Endothelial cell of umbilical vein (primary cell): ENCODE results near the gene SGCD. TPM values are rescaled to one million over a fixed set of nuclear protein-coding genes. Genes with fewer than 3 reads are reported as not detected.

Experiments
- BruUV-seq: library from RNA; stranded (reverse); fragments of 400-500 nt; replicated peaks from 2 replicates; lab custom pipeline; 2021; lab: Mats Ljungman, UMichigan
- CTCF ChIA-PET: fragments of 300-600, 350-600 bp; sonication (Branson Sonifier 250); formaldehyde crosslinking; loops from one replicate; lab custom pipeline; 2021; ENCODE audit warnings: antibody characterized with exemption, inconsistent platforms; lab: Charles Lee
- POLR2A ChIA-PET: fragments of 300-600, 350-600 bp; sonication (Branson Sonifier 250); formaldehyde crosslinking; loops from one replicate; lab custom pipeline; 2021; ENCODE audit warnings: antibody characterized with exemption, inconsistent platforms; lab: Charles Lee
- DNase-seq: peaks from one replicate; pipeline ENCODE4 v3.0.0-alpha.2; 2011; ENCODE audit warnings: low read depth, low spot score
- FAIRE-seq: peaks from 2 replicates; lab custom pipeline; 2011; peaks lifted over from hg19 to GRCh38; lab: Jason Lieb, UNC
- H2AFZ ChIP-seq: 2 replicates; pipeline ENCODE4 v1.6.0; 2012; ENCODE audit warnings: low read depth, low read length, control low read depth, inconsistent platforms
- H3K27ac ChIP-seq: 2 replicates; pipeline ENCODE4 v1.5.1; 2011; ENCODE audit warnings: low read depth, mild to moderate bottlenecking, control low read depth, low read length, moderate library complexity; ENCODE audit not compliant: insufficient read depth
- H3K27me3 ChIP-seq, 2 experiments: 2 replicates each; pipeline versions ENCODE4 v1.6.0 to v1.6.1; 2011; ENCODE audit warnings: low read length in 2 of 2, mixed read lengths in 1 of 2; ENCODE audit not compliant: control insufficient read depth in 2 of 2, insufficient read depth in 2 of 2
- H3K36me3 ChIP-seq, 2 experiments: 2 replicates in 1 of 2; 3 replicates in 1 of 2; pipeline ENCODE4 v1.5.1; 2011; ENCODE audit warnings: low read length in 2 of 2, mild to moderate bottlenecking in 1 of 2, moderate library complexity in 1 of 2; ENCODE audit not compliant: control insufficient read depth in 2 of 2, insufficient read depth in 2 of 2; ENCODE audit errors: extremely low read depth in 1 of 2
- H3K4me1 ChIP-seq: 3 replicates; pipeline ENCODE4 v1.5.1; 2011; ENCODE audit warnings: mild to moderate bottlenecking, low read length; ENCODE audit not compliant: control insufficient read depth, insufficient read depth; ENCODE audit errors: extremely low read depth
- H3K4me2 ChIP-seq: 2 replicates; pipeline ENCODE4 v1.6.1; 2011; ENCODE audit warnings: low read length, control low read depth, mixed read lengths; ENCODE audit not compliant: insufficient read depth
- H3K4me3 ChIP-seq, 3 experiments: fragments of 200-600 bp in 1 of 3; sonication (generic), shearing (Covaris generic) in 1 of 3; replicated peaks in 1 of 3; 2 replicates each; pipeline ENCODE4 v1.5.1; 2011 to 2016; ENCODE audit warnings: control low read depth in 3 of 3, low read length in 3 of 3, mild to moderate bottlenecking in 2 of 3, inconsistent platforms in 1 of 3, low read depth in 1 of 3, moderate library complexity in 1 of 3; ENCODE audit not compliant: insufficient read depth in 1 of 3
- H3K79me2 ChIP-seq: 2 replicates; pipeline ENCODE4 v1.6.0; 2012; ENCODE audit warnings: low read length, inconsistent platforms; ENCODE audit not compliant: control insufficient read depth, insufficient read depth
- H3K9ac ChIP-seq: replicated peaks from 2 replicates; pipeline ENCODE3; 2011; ENCODE audit warnings: low read length, control low read depth; ENCODE audit not compliant: insufficient read depth; ENCODE audit errors: extremely low read depth
- H3K9me1 ChIP-seq: replicated peaks from 3 replicates; pipeline ENCODE4 v1.6.0; 2011; ENCODE audit warnings: mild to moderate bottlenecking, low read length; ENCODE audit not compliant: control insufficient read depth, insufficient read depth; ENCODE audit errors: extremely low read depth
- H3K9me3 ChIP-seq: replicated peaks from 2 replicates; pipeline ENCODE4 v1.5.1; 2012; ENCODE audit warnings: low read length, inconsistent platforms; ENCODE audit not compliant: control insufficient read depth, insufficient read depth
- H4K20me1 ChIP-seq: replicated peaks from 2 replicates; pipeline ENCODE3; 2011; ENCODE audit warnings: mild to moderate bottlenecking, low read length; ENCODE audit not compliant: control insufficient read depth, insufficient read depth; ENCODE audit errors: extremely low read depth
- CTCF ChIP-seq, 2 donors: IDR thresholded peaks; 1 replicate in 1 of 2; 2 replicates in 1 of 2; pipeline ENCODE4 v1.5.1; 2011; ENCODE audit warnings: low read length in 2 of 2, mild to moderate bottlenecking in 2 of 2, moderate library complexity in 2 of 2, control low read depth in 1 of 2, inconsistent platforms in 1 of 2, low read depth in 1 of 2; ENCODE audit not compliant: insufficient read depth in 1 of 2; ENCODE audit errors: extremely low read depth in 1 of 2
- EZH2 ChIP-seq: IDR thresholded peaks from 2 replicates; pipeline ENCODE4 v1.6.1; 2012; ENCODE audit warnings: borderline replicate concordance, low read depth, mild to moderate bottlenecking, moderate library complexity, low read length, inconsistent platforms; ENCODE audit not compliant: severe bottlenecking
- FOS ChIP-seq: IDR thresholded peaks from 2 replicates; pipeline ENCODE4 v1.6.1; 2011; ENCODE audit warnings: mild to moderate bottlenecking, low read length, moderate library complexity, borderline replicate concordance; ENCODE audit not compliant: insufficient read depth
- GATA2 ChIP-seq: IDR thresholded peaks from 2 replicates; pipeline ENCODE4 v1.7.0; 2011; ENCODE audit warnings: low read depth, mild to moderate bottlenecking, moderate library complexity, mixed read lengths, low read length; ENCODE audit not compliant: insufficient read length, insufficient read depth
- JUN ChIP-seq: IDR thresholded peaks from 2 replicates; pipeline ENCODE4 v1.6.1; 2011; ENCODE audit warnings: borderline replicate concordance, low read depth; ENCODE audit not compliant: insufficient read length, insufficient read depth
- MAX ChIP-seq: IDR thresholded peaks from 2 replicates; pipeline ENCODE4 v1.6.1; 2011; ENCODE audit not compliant: insufficient read depth, insufficient read length
- MYC ChIP-seq: IDR thresholded peaks from one replicate; pipeline ENCODE4 v1.6.1; 2011; ENCODE audit warnings: mild to moderate bottlenecking, low read depth, low read length
- POLR2A ChIP-seq: IDR thresholded peaks from 2 replicates; pipeline ENCODE4 v1.6.1; 2012; ENCODE audit warnings: low read depth, mild to moderate bottlenecking, control low read depth, low read length
- POLR2AphosphoS5 ChIP-seq: IDR thresholded peaks from 2 replicates; pipeline ENCODE4 v1.6.1; 2012; ENCODE audit warnings: low read depth, mild to moderate bottlenecking, control low read depth, low read length, moderate library complexity; ENCODE audit not compliant: insufficient read depth
- dilution Hi-C: fragments of 300-500 bp; cut with MboI; formaldehyde crosslinking; loops from one replicate; pipeline ENCODE4 v1.15.0; 2019; ENCODE audit warnings: low sequenced_read_pairs; ENCODE audit not compliant: extremely low pct_ligation_motif_present
- intact Hi-C: fragments of 100-400 bp; cut with micrococcal nuclease; formaldehyde crosslinking; loops from one replicate; pipeline ENCODE4 v1.10.0; 2022
- polyA plus RNA-seq, 4 experiments: library from polyadenylated mRNA; depleted of rRNA in 3 of 4; stranded (reverse) in 3 of 4; unstranded in 1 of 4; fragments of >200 nt; gene quantifications; 2 replicates each; pipeline versions ENCODE4 v1.2.1 to v1.2.3, GENCODE V29; 2011 to 2012; ENCODE audit warnings: missing spikeins in 1 of 4
- total RNA-seq: library from RNA; stranded (reverse); gene quantifications from 2 replicates; pipeline ENCODE4 v1.2.3, GENCODE V29; 2021

SGCD gene
- total and polyA plus RNA-seq, 2 donors (not counting 3 experiments of a cell fraction or from before 2014, with no cell fraction given): not detected

- no peak overlapping the region for H2AFZ ChIP-seq
- ChIA-PET CTCF (no interaction called here), POLR2A (no interaction called here)
- no peak for DNase-seq
- H4K20me1 ChIP-seq: no peaks in the 10 kb centered on the region
- no peak overlapping the region for H3K9ac ChIP-seq
- no peak overlapping the region for H3K4me2 ChIP-seq
- no peak overlapping the region for H3K4me3 ChIP-seq
- TF ChIP-seq POLR2AphosphoS5 (no peak), CTCF (IDR thresholded peaks at IDR 0.05; ENCODE audit: extremely low read depth in 1 of 2, insufficient read depth in 1 of 2, low read depth in 1 of 2, low read length in 2 of 2) (no peak), EZH2 (no peak), FOS (no peak), POLR2A (no peak), MAX (no peak), GATA2 (no peak), JUN (no peak), MYC (no peak)
- no peaks in the 10 kb centered on the region for H3K36me3 ChIP-seq
- dilution Hi-C loops (no loop called here), intact Hi-C loops (no loop called here)
- BruUV-seq: no TSS peak
- peaks cover 5% of the 10 kb centered on the region for H3K9me3 ChIP-seq
- no peaks in the 10 kb centered on the region for H3K27me3 ChIP-seq
- H3K4me1 ChIP-seq: no peaks in the 10 kb centered on the region
- no peak for FAIRE-seq
- H3K27ac ChIP-seq: no peak overlapping the region
- no peaks in the 10 kb centered on the region for H3K79me2 ChIP-seq
- H3K9me1 ChIP-seq: no peaks in the 10 kb centered on the region
Measured at GRCh38 chr5:156588306-156588705, 261.3 kb downstream of the SGCD start.
